ENCODE data around the gene SEMA4B. TPM values are rescaled to one million over a fixed set of nuclear protein-coding genes. Genes with fewer than 3 reads are reported as not detected.

The SEMA4B gene
- total and polyA plus RNA-seq, 7 experiments from 2014 or later: 5.6 to 31.0 (median 19.4) TPM

GRCh38 chr15:90232196-90232595 lies 31.1 kb downstream of the SEMA4B start:
- ChIA-PET CTCF (interaction anchor here (0.6 to 0.7 kb wide), 2 partner anchors 17 to 214 kb away, joined by 3 read pairs; no protein-coding TSS in a partner anchor), POLR2A (interaction anchor here (0.6 to 7.8 kb wide), 10 partner anchors 11 to 701 kb away, joined by 3 to 95 read pairs (median 14); partner anchors contain the start of genes HDDC3, IDH2, NGRN and SEMA4B)
- H3K27me3 Mint-ChIP-seq: no peaks in the 10 kb centered on the region
- peak overlapping the region; percentile 87 to 95 (median 92) for H3K4me3 Mint-ChIP-seq
- Histone ChIP-seq H3K27me3 (ENCODE audit: control insufficient read depth in 2 of 2, insufficient read depth in 2 of 2, low read length in 2 of 2) (no peaks in the 10 kb centered on the region), H3K4me3 (ENCODE audit: low read length) (peak overlapping the region; percentile 92), H3K9me3 (ENCODE audit: control insufficient read depth in 2 of 3, low read length in 3 of 3) (no peaks in the 10 kb centered on the region), H3K36me3 (ENCODE audit: control insufficient read depth in 2 of 3, insufficient read depth in 3 of 3, low read length in 3 of 3) (peaks cover 7 to 44% (median 23%) of the 10 kb centered on the region in 3 experiments), H3K27ac (ENCODE audit: low read depth, low read length) (peak overlapping the region; percentile 99), H3K4me1 (ENCODE audit: control insufficient read depth in 2 of 2, insufficient read depth in 2 of 2, low read length in 2 of 2) (peaks cover 39 to 43% of the 10 kb centered on the region in 2 donors)
- no peaks in the 10 kb centered on the region for H3K9me3 Mint-ChIP-seq
- H3K36me3 Mint-ChIP-seq: peaks cover 0 to 26% (median 12%) of the 10 kb centered on the region in 5 donors
- intact Hi-C loops (cut with micrococcal nuclease): loop anchor here (5.0 kb wide), 5 partner anchors 90 to 900 kb away; partner anchors contain the start of genes AP3S2 (in 2 of the 2) and POLG (in 1 of the 2)
- H3K4me1 Mint-ChIP-seq: peaks cover 40 to 62% (median 52%) of the 10 kb centered on the region in 7 donors
- peak overlapping the region; percentile 96 to 100 (median 98) for H3K27ac Mint-ChIP-seq
- ATAC-seq: no peak
- DNase-seq: peak in 1 of 9 donors; percentile 16

DNA sequence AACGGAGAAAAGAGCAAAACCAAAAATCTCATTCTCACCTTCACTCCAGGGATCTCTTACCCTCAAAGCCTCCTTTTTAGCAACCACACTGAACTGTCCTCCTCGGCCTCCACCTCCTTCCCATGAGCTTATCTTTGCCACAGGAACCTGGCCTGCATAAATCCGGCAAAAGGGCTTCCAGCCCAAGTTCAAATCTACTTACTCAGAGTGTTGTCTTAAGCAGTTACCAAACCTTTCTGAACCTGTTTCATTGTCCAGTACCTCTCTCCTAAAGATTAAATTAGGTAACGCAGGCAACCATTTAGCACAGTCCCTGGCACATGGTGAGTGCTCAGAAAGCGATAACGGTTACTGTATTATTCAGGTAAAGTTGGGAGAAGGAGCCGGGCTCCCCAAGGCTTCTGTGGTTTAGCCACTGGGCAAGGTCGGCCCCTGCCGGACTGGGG lies 31.8 kb downstream of the SEMA4B start:
- no peaks in the 10 kb centered on the region for H3K9me3 Mint-ChIP-seq
- Histone ChIP-seq H3K36me3 (ENCODE audit: control insufficient read depth in 2 of 3, insufficient read depth in 3 of 3, low read length in 3 of 3) (peaks cover 5 to 44% (median 23%) of the 10 kb centered on the region in 3 experiments), H3K9me3 (ENCODE audit: control insufficient read depth in 2 of 3, low read length in 3 of 3) (no peaks in the 10 kb centered on the region), H3K4me1 (ENCODE audit: control insufficient read depth in 2 of 2, insufficient read depth in 2 of 2, low read length in 2 of 2) (peaks cover 39 to 43% of the 10 kb centered on the region in 2 donors), H3K27ac (ENCODE audit: low read depth, low read length) (peak overlapping the region; percentile 99), H3K27me3 (ENCODE audit: control insufficient read depth in 2 of 2, insufficient read depth in 2 of 2, low read length in 2 of 2) (no peaks in the 10 kb centered on the region), H3K4me3 (ENCODE audit: low read length) (peak overlapping the region; percentile 92)
- H3K4me3 Mint-ChIP-seq: peak overlapping the region; percentile 87 to 95 (median 92)
- H3K4me1 Mint-ChIP-seq: peaks cover 40 to 62% (median 52%) of the 10 kb centered on the region in 7 donors
- no peak for ATAC-seq
- peaks cover 0 to 26% (median 15%) of the 10 kb centered on the region in 5 donors for H3K36me3 Mint-ChIP-seq
- intact Hi-C loops (cut with micrococcal nuclease): loop anchor here (1.0 to 5.0 kb wide), 7 partner anchors 32 to 901 kb away; partner anchors contain the start of genes AP3S2 (in 2 of the 2), HDDC3 (in 1 of the 2), POLG (in 1 of the 2) and SEMA4B (in 1 of the 2)
- H3K27me3 Mint-ChIP-seq: no peaks in the 10 kb centered on the region
- H3K27ac Mint-ChIP-seq: peak overlapping the region; percentile 96 to 100 (median 98)
- peak in 3 of 9 donors; percentile 26 to 34 (median 34) for DNase-seq
- ChIA-PET CTCF (interaction anchor here (0.6 to 1.3 kb wide), 5 partner anchors 12 to 214 kb away, joined by 3 to 6 read pairs (median 3); no protein-coding TSS in a partner anchor), POLR2A (interaction anchor here (0.6 to 7.8 kb wide), 12 partner anchors 11 to 790 kb away, joined by 3 to 95 read pairs (median 12); partner anchors contain the start of genes IDH2, NGRN, SEMA4B and TTLL13)

DNA sequence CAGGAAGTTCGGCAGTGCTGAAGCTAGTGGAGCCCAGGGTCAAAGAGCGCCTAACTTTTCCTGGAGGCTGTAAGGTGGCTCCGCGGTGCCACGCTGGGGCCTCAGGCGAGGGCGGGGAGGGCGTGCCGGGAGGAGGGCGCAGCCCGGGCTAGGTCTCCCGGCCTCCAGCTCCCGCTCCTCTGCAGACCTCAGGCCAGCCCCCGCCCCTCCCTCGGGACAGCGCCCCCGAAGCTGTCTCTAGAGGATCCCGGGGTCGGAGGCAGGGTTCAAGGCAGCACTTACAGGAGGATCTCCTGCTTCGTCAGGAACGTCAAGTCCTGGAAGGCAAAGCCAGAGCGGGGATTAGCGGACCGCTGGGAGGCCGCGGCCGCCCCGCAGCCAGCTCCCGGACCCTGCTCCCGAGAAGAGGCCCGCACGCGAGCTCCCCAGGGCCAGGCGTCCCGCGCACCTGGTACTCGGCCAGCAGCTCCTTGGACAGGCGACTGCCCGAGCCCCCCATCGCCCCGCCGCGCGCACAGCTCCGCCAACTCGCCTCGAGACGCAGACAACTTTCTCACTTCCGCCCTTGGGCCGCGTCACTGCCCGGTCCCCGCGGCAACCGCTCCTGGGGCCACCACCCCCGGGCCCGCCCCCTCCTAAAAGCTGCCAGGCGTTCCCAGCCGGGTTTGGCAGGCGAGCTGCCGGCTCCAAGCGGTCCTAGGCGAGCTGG lies 32.4 kb downstream of the SEMA4B start, which contains the start of gene CIB1:
Gene CIB1 (minus strand): TSS at position 555 of the 709 bp plus-strand sequence. CDS start 56 bp downstream, at position 499.
- Mint-ChIP-seq H3K36me3 (peaks cover 0 to 31% (median 16%) of the 10 kb centered on the region in 5 donors), H3K27me3 (no peaks in the 10 kb centered on the region), H3K4me3 (peak within 1 kb of the TSS; percentile 87 to 95 (median 92)), H3K4me1 (peaks cover 40 to 67% (median 57%) of the 10 kb centered on the region in 7 donors), H3K9me3 (no peaks in the 10 kb centered on the region), H3K27ac (peak within 1 kb of the TSS; percentile 96 to 100 (median 98))
- ATAC-seq: peak; percentile 89
- intact Hi-C loops (cut with micrococcal nuclease): loop anchor here (1.0 to 5.0 kb wide), 14 partner anchors 16 to 901 kb away; partner anchors contain the start of genes AP3S2 (in 2 of the 2), IDH2 (in 2 of the 2), IQGAP1 (in 2 of the 2) and NGRN (in 2 of the 2)
- DNase-seq: peak in 7 of 9 donors; percentile 91 to 97 (median 95)
- peaks cover 0 to 44% (median 26%) of the 10 kb centered on the region in 3 experiments for H3K36me3 ChIP-seq (ENCODE audit: control insufficient read depth in 2 of 3, insufficient read depth in 3 of 3, low read length in 3 of 3)
- ChIA-PET CTCF (interaction anchor here (0.7 to 1.3 kb wide), 4 partner anchors 12 to 168 kb away, joined by 3 to 6 read pairs (median 4); no protein-coding TSS in a partner anchor), POLR2A (interaction anchor here (0.6 to 7.8 kb wide), 18 partner anchors 8 to 789 kb away, joined by 3 to 95 read pairs (median 3); partner anchors contain the start of genes IDH2, NGRN, SEMA4B and TTLL13)
- H3K27me3 ChIP-seq (ENCODE audit: control insufficient read depth in 2 of 2, insufficient read depth in 2 of 2, low read length in 2 of 2): no peaks in the 10 kb centered on the region
- peak within 1 kb of the TSS; percentile 92 for H3K4me3 ChIP-seq (ENCODE audit: low read length)
- H3K27ac ChIP-seq (ENCODE audit: low read depth, low read length): peak within 1 kb of the TSS; percentile 99
- no peaks in the 10 kb centered on the region for H3K9me3 ChIP-seq (ENCODE audit: control insufficient read depth in 2 of 3, low read length in 3 of 3)
- peaks cover 39 to 43% of the 10 kb centered on the region in 2 donors for H3K4me1 ChIP-seq (ENCODE audit: control insufficient read depth in 2 of 2, insufficient read depth in 2 of 2, low read length in 2 of 2)

GRCh38 chr15:90234096-90234988 lies 33.2 kb downstream of the SEMA4B start, which contains the start of gene GDPGP1:
TSS of gene GDPGP1 (plus strand) at chr15:90234209. CDS start at chr15:90240909, 6,700 bp downstream.
- POLR2A ChIA-PET: interaction anchor here (0.6 to 7.8 kb wide), 19 partner anchors 9 to 788 kb away, joined by 3 to 95 read pairs (median 4); partner anchors contain the start of genes IDH2, NGRN, SEMA4B and TTLL13
- CTCF ChIA-PET: interaction anchor here (0.7 kb wide), 1 partner anchor 167 kb away, joined by 3 read pairs; no protein-coding TSS in a partner anchor
- Histone ChIP-seq H3K4me1 (ENCODE audit: control insufficient read depth in 2 of 2, insufficient read depth in 2 of 2, low read length in 2 of 2) (peaks cover 39 to 43% of the 10 kb centered on the region in 2 donors), H3K36me3 (ENCODE audit: control insufficient read depth in 2 of 3, insufficient read depth in 3 of 3, low read length in 3 of 3) (peaks cover 0 to 41% (median 21%) of the 10 kb centered on the region in 3 experiments), H3K27me3 (ENCODE audit: control insufficient read depth in 2 of 2, insufficient read depth in 2 of 2, low read length in 2 of 2) (no peaks in the 10 kb centered on the region), H3K9me3 (ENCODE audit: control insufficient read depth in 2 of 3, low read length in 3 of 3) (no peaks in the 10 kb centered on the region), H3K27ac (ENCODE audit: low read depth, low read length) (peak within 1 kb of the TSS; percentile 99), H3K4me3 (ENCODE audit: low read length) (peak within 1 kb of the TSS; percentile 92)
- peak in 3 of 9 donors; percentile 91 to 95 (median 93) for DNase-seq
- ATAC-seq: no peak
- Mint-ChIP-seq H3K27ac (peak within 1 kb of the TSS; percentile 96 to 100 (median 98)), H3K9me3 (no peaks in the 10 kb centered on the region), H3K27me3 (no peaks in the 10 kb centered on the region), H3K36me3 (peaks cover 0 to 35% (median 11%) of the 10 kb centered on the region in 5 donors), H3K4me1 (peaks cover 37 to 61% (median 53%) of the 10 kb centered on the region in 7 donors), H3K4me3 (peak within 1 kb of the TSS; percentile 87 to 95 (median 92))
- intact Hi-C loops (cut with micrococcal nuclease): loop anchor here (1.0 to 5.0 kb wide), 12 partner anchors 15 to 902 kb away; partner anchors contain the start of genes AP3S2 (in 2 of the 2), IDH2 (in 2 of the 2), IQGAP1 (in 2 of the 2) and NGRN (in 2 of the 2)

GRCh38 chr15:90239371-90239770 lies 38.2 kb downstream of the SEMA4B start:
- Mint-ChIP-seq H3K9me3 (no peaks in the 10 kb centered on the region), H3K36me3 (peaks cover 3 to 21% (median 5%) of the 10 kb centered on the region in 5 donors), H3K27me3 (no peaks in the 10 kb centered on the region), H3K27ac (peak overlapping the region in 2 of 9 donors; percentile 11 to 65), H3K4me3 (no peak overlapping the region), H3K4me1 (peaks cover 8 to 34% (median 19%) of the 10 kb centered on the region in 7 donors)
- DNase-seq: no peak
- ATAC-seq: peak; percentile 20
- Histone ChIP-seq H3K36me3 (ENCODE audit: control insufficient read depth in 2 of 3, insufficient read depth in 3 of 3, low read length in 3 of 3) (peaks cover 0 to 40% (median 8%) of the 10 kb centered on the region in 3 experiments), H3K4me1 (ENCODE audit: control insufficient read depth in 2 of 2, insufficient read depth in 2 of 2, low read length in 2 of 2) (peaks cover 7 to 8% of the 10 kb centered on the region in 2 donors), H3K27me3 (ENCODE audit: control insufficient read depth in 2 of 2, insufficient read depth in 2 of 2, low read length in 2 of 2) (no peaks in the 10 kb centered on the region), H3K27ac (ENCODE audit: low read depth, low read length) (no peak overlapping the region), H3K4me3 (ENCODE audit: low read length) (no peak overlapping the region), H3K9me3 (ENCODE audit: control insufficient read depth in 2 of 3, low read length in 3 of 3) (no peaks in the 10 kb centered on the region)
- CTCF ChIA-PET: no interaction called here
- POLR2A ChIA-PET: no interaction called here
- intact Hi-C loops (cut with micrococcal nuclease): no loop called here
